DOHH2 (cell line): ENCODE data around the gene STON2.

ENCODE experiments used
- H3F3A ChIP-seq: fragments of 200-600 bp; sonication (generic), shearing (Covaris generic); 2 replicates; pipeline ENCODE4 v1.6.0; 2016; ENCODE audit warnings: antibody characterized with exemption, mild to moderate bottlenecking; ENCODE audit not compliant: control insufficient read depth, insufficient read depth
- H3K27ac ChIP-seq: fragments of 200-600 bp; sonication (generic); 2 replicates; pipeline ENCODE4 v1.5.1; 2014; ENCODE audit warnings: low read depth, mild to moderate bottlenecking, low read length, moderate library complexity
- H3K27me3 ChIP-seq: fragments of 200-600 bp; sonication (generic); 2 replicates; pipeline ENCODE4 v1.6.1; 2014; ENCODE audit warnings: mild to moderate bottlenecking, low read length, mixed read lengths; ENCODE audit not compliant: control insufficient read depth
- H3K36me3 ChIP-seq: fragments of 200-600 bp; sonication (generic); 2 replicates; pipeline ENCODE4 v1.6.1; 2014; ENCODE audit warnings: mild to moderate bottlenecking, low read length, moderate library complexity, mixed read lengths; ENCODE audit not compliant: control insufficient read depth
- H3K4me1 ChIP-seq: fragments of 200-600 bp; sonication (generic); 2 replicates; pipeline ENCODE4 v1.6.1; 2014; ENCODE audit warnings: mild to moderate bottlenecking, low read length, mixed read lengths; ENCODE audit not compliant: control insufficient read depth
- H3K4me2 ChIP-seq: fragments of 200-600 bp; sonication (generic); 2 replicates; pipeline ENCODE4 v1.6.0; 2014; ENCODE audit warnings: mild to moderate bottlenecking, low read length, moderate library complexity
- H3K4me3 ChIP-seq: fragments of 200-600 bp; sonication (generic); 2 replicates; pipeline ENCODE4 v1.5.1; 2014; ENCODE audit warnings: mild to moderate bottlenecking, low read length, mixed read lengths
- H3K79me2 ChIP-seq: fragments of 200-600 bp; sonication (generic); 2 replicates; pipeline ENCODE4 v1.6.1; 2014; ENCODE audit warnings: mild to moderate bottlenecking, low read length, mixed read lengths; ENCODE audit not compliant: control insufficient read depth
- H3K9me2 ChIP-seq: fragments of 200-600 bp; sonication (generic); replicated peaks from 2 replicates; pipeline ENCODE4 v1.6.1; 2014; ENCODE audit warnings: mild to moderate bottlenecking, low read length, mixed read lengths; ENCODE audit not compliant: control insufficient read depth
- H3K9me3 ChIP-seq: fragments of 200-600 bp; sonication (generic); 2 replicates; pipeline ENCODE4 v1.6.1; 2014; ENCODE audit warnings: antibody characterized with exemption, low read length, mixed read lengths; ENCODE audit not compliant: control insufficient read depth, insufficient read depth
- H4K20me1 ChIP-seq: fragments of 200-600 bp; sonication (generic); 2 replicates; pipeline ENCODE4 v1.6.0; 2014; ENCODE audit warnings: low read depth, mild to moderate bottlenecking, antibody characterized with exemption, low read length, moderate library complexity; ENCODE audit not compliant: control insufficient read depth, insufficient read depth
- EZH2phosphoT487 ChIP-seq: fragments of 200-600 bp; sonication (generic); IDR thresholded peaks from 2 replicates; pipeline ENCODE4 v1.6.1; 2017; ENCODE audit warnings: borderline replicate concordance, mild to moderate bottlenecking, antibody characterized with exemption, low read length, moderate library complexity, mixed read lengths
- TF ChIP-seq, protein P1 (sequence below): fragments of 200-600 bp; sonication (generic); IDR thresholded peaks from one replicate; pipeline ENCODE4 v1.5.1; 2014; ENCODE audit warnings: antibody characterized with exemption, mild to moderate bottlenecking, low read depth, low read length; ENCODE audit not compliant: poor library complexity, severe bottlenecking

STON2 gene

DNA sequence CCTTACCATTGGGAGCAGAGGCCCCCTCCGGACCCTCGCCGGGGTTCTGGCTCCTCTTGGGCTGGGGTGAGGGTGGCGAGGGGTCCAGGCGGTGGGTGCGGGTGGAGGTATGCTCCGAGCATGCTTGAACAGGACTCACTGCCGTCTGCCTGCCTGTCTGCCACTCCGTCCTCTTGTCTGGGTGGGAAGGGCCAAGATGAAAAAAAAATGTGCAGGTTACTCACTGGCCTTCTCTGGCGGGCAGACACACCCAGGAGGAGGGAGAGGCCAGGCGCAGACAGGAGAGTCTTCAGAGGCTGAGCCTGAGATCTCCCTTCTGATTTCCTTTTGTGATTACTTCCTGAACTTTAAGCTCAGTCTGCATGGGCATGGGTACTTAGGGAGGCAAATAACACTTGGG, 76.1 kb downstream of the STON2 start:
- no peaks in the 10 kb centered on the region for H3K79me2 ChIP-seq
- no peak overlapping the region for H3K4me2 ChIP-seq
- peaks cover 8% of the 10 kb centered on the region; the same call in 1 of the 2 replicates for H3K27me3 ChIP-seq
- no peaks in the 10 kb centered on the region for H3K36me3 ChIP-seq
- H3K9me3 ChIP-seq = no peaks in the 10 kb centered on the region
- no peaks in the 10 kb centered on the region for H3K9me2 ChIP-seq
- H3K4me3 ChIP-seq = no peak overlapping the region
- no peaks in the 10 kb centered on the region for H4K20me1 ChIP-seq
- H3K4me1 ChIP-seq = no peaks in the 10 kb centered on the region
- H3K27ac ChIP-seq = no peak overlapping the region
- TF ChIP-seq, protein P1, sequence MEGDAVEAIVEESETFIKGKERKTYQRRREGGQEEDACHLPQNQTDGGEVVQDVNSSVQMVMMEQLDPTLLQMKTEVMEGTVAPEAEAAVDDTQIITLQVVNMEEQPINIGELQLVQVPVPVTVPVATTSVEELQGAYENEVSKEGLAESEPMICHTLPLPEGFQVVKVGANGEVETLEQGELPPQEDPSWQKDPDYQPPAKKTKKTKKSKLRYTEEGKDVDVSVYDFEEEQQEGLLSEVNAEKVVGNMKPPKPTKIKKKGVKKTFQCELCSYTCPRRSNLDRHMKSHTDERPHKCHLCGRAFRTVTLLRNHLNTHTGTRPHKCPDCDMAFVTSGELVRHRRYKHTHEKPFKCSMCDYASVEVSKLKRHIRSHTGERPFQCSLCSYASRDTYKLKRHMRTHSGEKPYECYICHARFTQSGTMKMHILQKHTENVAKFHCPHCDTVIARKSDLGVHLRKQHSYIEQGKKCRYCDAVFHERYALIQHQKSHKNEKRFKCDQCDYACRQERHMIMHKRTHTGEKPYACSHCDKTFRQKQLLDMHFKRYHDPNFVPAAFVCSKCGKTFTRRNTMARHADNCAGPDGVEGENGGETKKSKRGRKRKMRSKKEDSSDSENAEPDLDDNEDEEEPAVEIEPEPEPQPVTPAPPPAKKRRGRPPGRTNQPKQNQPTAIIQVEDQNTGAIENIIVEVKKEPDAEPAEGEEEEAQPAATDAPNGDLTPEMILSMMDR = no peak
- no peak for TF ChIP-seq EZH2phosphoT487
- no peaks in the 10 kb centered on the region for H3F3A ChIP-seq

DNA sequence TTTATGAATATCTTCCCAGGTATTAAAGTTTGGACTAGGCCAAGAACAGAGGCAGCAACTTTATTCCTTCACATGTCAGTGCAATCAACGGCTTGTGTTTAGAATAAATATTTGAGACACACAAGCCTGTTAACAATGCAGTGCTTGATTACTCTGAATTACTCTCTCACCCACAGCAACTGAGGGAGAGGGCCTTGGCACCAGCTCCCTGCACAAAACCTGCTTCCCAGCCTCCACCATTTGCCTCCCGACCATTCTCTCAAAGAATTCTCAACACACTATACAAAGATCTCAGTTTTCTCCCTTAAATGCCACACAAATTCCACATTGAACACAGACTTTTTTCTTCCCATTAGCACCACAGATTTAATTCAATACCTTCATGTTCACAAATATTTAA, 77.0 kb downstream of the STON2 start:
- H3K4me2 ChIP-seq = no peak overlapping the region

GRCh38 chr14:81319946-81320345, 80.2 kb downstream of the STON2 start:
- H3K4me2 ChIP-seq = no peak overlapping the region

More for the DNA sequence above, 77.0 kb downstream of the STON2 start:
- H3K9me2 ChIP-seq = no peaks in the 10 kb centered on the region
- H3K9me3 ChIP-seq = no peaks in the 10 kb centered on the region
- H4K20me1 ChIP-seq = no peaks in the 10 kb centered on the region
- H3K79me2 ChIP-seq = no peaks in the 10 kb centered on the region
- no peaks in the 10 kb centered on the region for H3K4me1 ChIP-seq
- H3F3A ChIP-seq = no peaks in the 10 kb centered on the region
- H3K4me3 ChIP-seq = no peak overlapping the region
- no peaks in the 10 kb centered on the region for H3K36me3 ChIP-seq
- TF ChIP-seq, protein P1 = no peak
- TF ChIP-seq EZH2phosphoT487 = no peak
- H3K27me3 ChIP-seq = peaks cover 8% of the 10 kb centered on the region; the same call in 1 of the 2 replicates
- H3K27ac ChIP-seq = no peak overlapping the region

More at GRCh38 chr14:81319946-81320345, 80.2 kb downstream of the STON2 start:
- H3K79me2 ChIP-seq = no peaks in the 10 kb centered on the region
- no peaks in the 10 kb centered on the region for H3K9me3 ChIP-seq
- H3F3A ChIP-seq = no peaks in the 10 kb centered on the region
- H3K27ac ChIP-seq = no peak overlapping the region
- H3K36me3 ChIP-seq = no peaks in the 10 kb centered on the region
- H3K4me3 ChIP-seq = no peak overlapping the region
- H3K27me3 ChIP-seq = no peaks in the 10 kb centered on the region
- no peaks in the 10 kb centered on the region for H3K4me1 ChIP-seq
- H3K9me2 ChIP-seq = no peaks in the 10 kb centered on the region
- no peaks in the 10 kb centered on the region for H4K20me1 ChIP-seq
- TF ChIP-seq, protein P1 = no peak
- no peak for TF ChIP-seq EZH2phosphoT487
